HepG2 (cell line): ENCODE data around the gene ATG7. TPM values are rescaled to one million over a fixed set of nuclear protein-coding genes. Genes with fewer than 3 reads are reported as not detected.

ENCODE experiments used
- ATAC-seq: fragments of 200-7000 bp; cut with Tn5 transposase; 3 replicates; pipeline ENCODE4 v1.9.1; 2020; ENCODE audit warnings: mild to moderate bottlenecking, moderate library complexity
- BruUV-seq: library from RNA; stranded (reverse); fragments of 400-500 nt; replicated peaks from 2 replicates; lab custom pipeline; 2021; lab: Mats Ljungman, UMichigan
- CTCF ChIA-PET: fragments of 300-600 bp; formaldehyde crosslinking; extraction: SDS; loops from one replicate; lab custom pipeline; 2021; ENCODE audit warnings: low total read pairs, inconsistent platforms, low intra/inter-chr PET ratio; lab: Yijun Ruan, JAX
- POLR2A ChIA-PET: fragments of 350-600 bp; sonication (Branson Sonifier 250); formaldehyde crosslinking; loops from one replicate; lab custom pipeline; 2020; ENCODE audit warnings: antibody characterized with exemption, inconsistent platforms; lab: Yijun Ruan, JAX
- DNase-seq: peaks from one replicate; pipeline ENCODE4 v3.0.0-alpha.2; 2015; ENCODE audit warnings: low spot score
- FAIRE-seq: peaks from 3 replicates; lab custom pipeline; 2011; peaks lifted over from hg19 to GRCh38; lab: Jason Lieb, UNC
- H2AFZ ChIP-seq: one replicate; pipeline ENCODE4 v1.6.1; 2011; ENCODE audit warnings: low read length, inconsistent platforms
- H3K27ac ChIP-seq: fragments of 300-600 bp; 3 replicates; pipeline ENCODE4 v1.8.0; 2011; ENCODE audit warnings: mixed run types, mild to moderate bottlenecking, mixed read lengths, low read length, inconsistent platforms; ENCODE audit not compliant: insufficient read depth; ENCODE audit errors: extremely low read length
- H3K27me3 ChIP-seq, 2 experiments: fragments of 200-600 bp in 1 of 2; 2 replicates in 1 of 2; 3 replicates in 1 of 2; pipeline versions ENCODE4 v1.6.0 to v1.8.0; 2011; ENCODE audit warnings: low read length in 2 of 2, mild to moderate bottlenecking in 2 of 2, moderate library complexity in 2 of 2, inconsistent platforms in 1 of 2; ENCODE audit not compliant: insufficient read depth in 2 of 2, control insufficient read depth in 1 of 2
- H3K36me3 ChIP-seq, 2 experiments: fragments of 200-600 bp in 1 of 2; replicated peaks in 1 of 2; 2 replicates in 1 of 2; 3 replicates in 1 of 2; pipeline versions ENCODE4 v1.5.1 to v1.8.0; 2011; ENCODE audit warnings: low read length in 2 of 2, inconsistent platforms in 1 of 2; ENCODE audit not compliant: insufficient read depth in 2 of 2, control insufficient read depth in 1 of 2
- H3K4me1 ChIP-seq: 2 replicates; pipeline ENCODE4 v1.5.1; 2012; ENCODE audit warnings: low read length, inconsistent platforms; ENCODE audit not compliant: insufficient read depth
- H3K4me2 ChIP-seq: 2 replicates; pipeline ENCODE4 v1.6.0; 2011; ENCODE audit warnings: low read depth, low read length, inconsistent platforms
- H3K4me3 ChIP-seq, 3 experiments: fragments of 200-600 bp in 1 of 3; sonication (generic), shearing (Covaris generic) in 1 of 3; replicated peaks in 1 of 3; 2 replicates each; pipeline ENCODE4 v1.5.1; 2011 to 2016; ENCODE audit warnings: low read length in 3 of 3, inconsistent platforms in 2 of 3, low read depth in 2 of 3, mild to moderate bottlenecking in 2 of 3, control low read depth in 1 of 3, mixed read lengths in 1 of 3; ENCODE audit not compliant: insufficient read depth in 1 of 3
- H3K79me2 ChIP-seq: one replicate; pipeline ENCODE4 v1.6.1; 2011; ENCODE audit warnings: low read length, inconsistent platforms; ENCODE audit not compliant: insufficient read depth
- H3K9ac ChIP-seq: 2 replicates; pipeline ENCODE4 v1.6.0; 2011; ENCODE audit warnings: mild to moderate bottlenecking, low read depth, low read length, inconsistent platforms; ENCODE audit not compliant: insufficient read depth
- H3K9me3 ChIP-seq: 2 replicates; pipeline ENCODE4 v1.5.1; 2012; ENCODE audit warnings: mild to moderate bottlenecking, low read length
- H4K20me1 ChIP-seq: 2 replicates; pipeline ENCODE4 v1.6.0; 2011; ENCODE audit warnings: inconsistent platforms, mild to moderate bottlenecking, low read length, moderate library complexity; ENCODE audit not compliant: insufficient read depth
- CAMTA2 ChIP-seq: sonication (generic); formaldehyde crosslinking; IDR thresholded peaks from 2 replicates; pipeline ENCODE4 v1.4.0; 2020; ENCODE audit warnings: mild to moderate bottlenecking, missing genetic modification reagents, borderline replicate concordance
- CTCF ChIP-seq: sonication (generic); formaldehyde crosslinking; IDR thresholded peaks from 2 replicates; pipeline ENCODE4 v1.5.0; 2020; ENCODE audit warnings: mild to moderate bottlenecking, missing genetic modification reagents, moderate library complexity
- JUN ChIP-seq: sonication (generic); formaldehyde crosslinking; IDR thresholded peaks from 2 replicates; pipeline ENCODE4 v1.4.0; 2020; ENCODE audit warnings: mild to moderate bottlenecking, missing genetic modification reagents
- MIER3 ChIP-seq: IDR thresholded peaks from 2 replicates; pipeline ENCODE4 v1.6.1; 2016; ENCODE audit warnings: missing compliant biosample characterization, borderline replicate concordance
- ONECUT2 ChIP-seq: sonication (generic); formaldehyde crosslinking; IDR thresholded peaks from 2 replicates; pipeline ENCODE4 v1.4.0; 2020; ENCODE audit warnings: missing genetic modification reagents
- TFE3 ChIP-seq: IDR thresholded peaks from 2 replicates; pipeline ENCODE4 v1.6.1; 2016
- ZNF230 ChIP-seq: sonication (generic); formaldehyde crosslinking; IDR thresholded peaks from 2 replicates; pipeline ENCODE4 v1.4.0; 2020; ENCODE audit warnings: mild to moderate bottlenecking, missing genetic modification reagents
- ZNF251 ChIP-seq: sonication (generic); formaldehyde crosslinking; IDR thresholded peaks from 2 replicates; pipeline ENCODE4 v1.9.0; 2021; ENCODE audit warnings: mild to moderate bottlenecking, missing genetic modification reagents
- ZNF335 ChIP-seq: sonication (generic); formaldehyde crosslinking; IDR thresholded peaks from 2 replicates; pipeline ENCODE4 v1.4.0; 2020; ENCODE audit warnings: missing genetic modification reagents
- ZNF607 ChIP-seq: sonication (generic); formaldehyde crosslinking; IDR thresholded peaks from 2 replicates; pipeline ENCODE4 v1.5.1; 2020; ENCODE audit warnings: missing genetic modification reagents, mild to moderate bottlenecking, borderline replicate concordance
- ZNF674 ChIP-seq: sonication (generic); formaldehyde crosslinking; IDR thresholded peaks from 2 replicates; pipeline ENCODE4 v1.5.0; 2020; ENCODE audit warnings: low read depth, mild to moderate bottlenecking, missing genetic modification reagents
- WGBS: methylation state at CpG from one replicate; pipeline ENCODE4 v1.1.6; 2017; ENCODE audit warnings: low lambda C conversion rate; 5-methylcytosine and 5-hydroxymethylcytosine counted together
- in situ Hi-C: cut with HindIII; loops from 2 replicates; pipeline ENCODE4 v1.10.0; 2017; ENCODE audit warnings: low pct_unique_long_range_greater_than_20kb; ENCODE audit not compliant: extremely low pct_ligation_motif_present
- intact Hi-C: fragments of 100-400 bp; cut with micrococcal nuclease; formaldehyde crosslinking; loops from one replicate; pipeline ENCODE4 v1.10.0; 2022; ENCODE audit not compliant: unreplicated experiment
- polyA plus RNA-seq, 8 experiments: library from polyadenylated mRNA; depleted of rRNA in 3 of 8; stranded (reverse) in 7 of 8; unstranded in 1 of 8; fragments of >200 nt; fragmentation: Illumina TruSeq in 4 of 8; extraction: Trizol in 4 of 8; gene quantifications; 2 replicates each; pipeline versions ENCODE4 v1.2.1 to v1.2.3, GENCODE V29; 2011 to 2016; ENCODE audit warnings: low read depth in 4 of 8, missing spikeins in 1 of 8, mixed read lengths in 1 of 8; ENCODE audit not compliant: insufficient read depth in 1 of 8
- total RNA-seq, 5 experiments: library from RNA; depleted of rRNA; stranded (reverse); fragments of >200 nt; fragmentation: Illumina TruSeq; extraction: Trizol; gene quantifications; 2 replicates each; pipeline ENCODE4 v1.2.3, GENCODE V29; 2016; ENCODE audit warnings: low read depth in 1 of 5

ATG7 gene
- total and polyA plus RNA-seq, 2 of the 13 experiments (the other 11 are each of a cell fraction or from before 2014, with no cell fraction given) = 7.8 to 22.1 TPM

GRCh38 chr3:11258958-11259357, 13.2 kb upstream of the ATG7 start (continued):
- TF ChIP-seq CTCF (CRISPR knock-in tag) (no peak), ZNF607 (CRISPR knock-in tag) (no peak), ZNF674 (no peak), JUN (CRISPR knock-in tag) (no peak), ZNF335 (no peak)
- TF ChIP-seq, all 625 proteins: peak for 0

GRCh38 chr3:11260460-11260859, 11.7 kb upstream of the ATG7 start:
- BruUV-seq = no TSS peak
- H3K27ac ChIP-seq = no peak overlapping the region
- H3K79me2 ChIP-seq = no peaks in the 10 kb centered on the region
- peaks cover 0 to 18% of the 10 kb centered on the region in 2 experiments; a peak in 3 of 5 replicates for H3K27me3 ChIP-seq
- H2AFZ ChIP-seq = no peak overlapping the region
- no peak for DNase-seq
- no peak for TF ChIP-seq ZNF251 (CRISPR knock-in tag)
- no peak for TF ChIP-seq TFE3 (CRISPR knock-in tag)
- no peak for TF ChIP-seq MIER3
- TF ChIP-seq CAMTA2 (CRISPR knock-in tag) = no peak
- no peak for TF ChIP-seq ZNF230
- TF ChIP-seq ONECUT2 (CRISPR knock-in tag) = no peak
- in situ Hi-C loops (no loop called here), intact Hi-C loops (no loop called here)
- no peaks in the 10 kb centered on the region for H3K9me3 ChIP-seq
- POLR2A ChIA-PET = no interaction called here
- CTCF ChIA-PET = no interaction called here
- H3K4me2 ChIP-seq = no peak overlapping the region
- H3K4me1 ChIP-seq = no peaks in the 10 kb centered on the region
- H3K9ac ChIP-seq = no peak overlapping the region
- WGBS = 18% methylated on average over 3 of the region's 3 CpGs
- no peaks in the 10 kb centered on the region for H3K36me3 ChIP-seq
- no peak for ATAC-seq
- H4K20me1 ChIP-seq = no peaks in the 10 kb centered on the region
- H3K4me3 ChIP-seq = no peak overlapping the region
- FAIRE-seq = no peak
